ENCODE measurements around the gene PAX8.

DNA sequence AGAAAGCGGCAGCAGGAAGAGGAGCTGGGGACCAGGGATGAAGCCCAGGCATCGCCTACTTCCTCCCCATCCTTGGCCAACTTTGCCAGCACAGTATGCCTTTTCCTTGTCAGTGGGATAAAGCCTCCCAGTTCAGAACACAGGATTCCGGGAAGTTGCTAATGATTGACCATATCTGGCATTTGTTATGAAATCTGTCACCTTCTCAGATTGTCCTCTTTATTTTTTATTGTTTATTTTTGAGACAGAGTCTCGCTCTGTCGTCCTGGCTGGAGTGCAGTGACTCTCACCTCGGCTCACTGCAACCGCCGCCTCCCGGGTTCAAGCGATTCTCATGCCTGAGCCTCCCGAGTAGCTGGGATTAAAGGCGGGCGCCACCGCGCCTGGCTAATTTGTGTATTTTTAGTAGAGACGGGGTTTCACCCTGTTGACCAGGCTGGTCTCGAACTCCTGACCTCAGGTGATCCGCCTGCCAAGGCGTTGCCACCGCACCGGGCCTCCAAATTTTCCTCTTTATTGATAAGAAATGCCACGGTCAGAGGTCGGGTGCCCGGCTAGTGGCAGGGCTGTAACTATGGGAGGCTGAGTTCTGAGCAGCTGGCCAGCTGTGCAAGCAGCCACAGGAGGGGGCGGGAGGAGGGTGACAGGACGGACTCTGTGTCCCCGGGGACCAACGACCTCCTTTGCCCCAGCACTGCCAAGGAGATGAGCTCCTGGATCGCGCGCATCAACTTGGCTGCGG, 80.5 kb downstream of the PAX8 start:
- TF ChIP-seq, protein P1, sequence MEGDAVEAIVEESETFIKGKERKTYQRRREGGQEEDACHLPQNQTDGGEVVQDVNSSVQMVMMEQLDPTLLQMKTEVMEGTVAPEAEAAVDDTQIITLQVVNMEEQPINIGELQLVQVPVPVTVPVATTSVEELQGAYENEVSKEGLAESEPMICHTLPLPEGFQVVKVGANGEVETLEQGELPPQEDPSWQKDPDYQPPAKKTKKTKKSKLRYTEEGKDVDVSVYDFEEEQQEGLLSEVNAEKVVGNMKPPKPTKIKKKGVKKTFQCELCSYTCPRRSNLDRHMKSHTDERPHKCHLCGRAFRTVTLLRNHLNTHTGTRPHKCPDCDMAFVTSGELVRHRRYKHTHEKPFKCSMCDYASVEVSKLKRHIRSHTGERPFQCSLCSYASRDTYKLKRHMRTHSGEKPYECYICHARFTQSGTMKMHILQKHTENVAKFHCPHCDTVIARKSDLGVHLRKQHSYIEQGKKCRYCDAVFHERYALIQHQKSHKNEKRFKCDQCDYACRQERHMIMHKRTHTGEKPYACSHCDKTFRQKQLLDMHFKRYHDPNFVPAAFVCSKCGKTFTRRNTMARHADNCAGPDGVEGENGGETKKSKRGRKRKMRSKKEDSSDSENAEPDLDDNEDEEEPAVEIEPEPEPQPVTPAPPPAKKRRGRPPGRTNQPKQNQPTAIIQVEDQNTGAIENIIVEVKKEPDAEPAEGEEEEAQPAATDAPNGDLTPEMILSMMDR (IDR thresholded peaks at IDR 0.05; ENCODE audit: low read depth, low read length, poor library complexity, severe bottlenecking): no peak
- TF ChIP-seq EZH2phosphoT487 (IDR thresholded peaks at IDR 0.05; ENCODE audit: borderline replicate concordance, low read length): no peak
